Fibroblast of villous mesenchyme (primary cell): ENCODE measurements around the gene SLC9B1. TPM values are rescaled to one million over a fixed set of nuclear protein-coding genes. Genes with fewer than 3 reads are reported as not detected.

Experiments used
- DNase-seq: peaks from one replicate; pipeline ENCODE4 v3.0.0-alpha.2; 2010; ENCODE audit warnings: low read depth
- H3K4me3 ChIP-seq: 2 replicates; pipeline ENCODE4 v1.5.1; 2011; ENCODE audit warnings: low read depth, mild to moderate bottlenecking, low read length
- total RNA-seq: library from RNA; depleted of rRNA; stranded (reverse); fragments of >200 nt; gene quantifications from 2 replicates; pipeline ENCODE4 v1.2.3, GENCODE V29; 2012
- TF ChIP-seq, protein P1 (sequence below): IDR thresholded peaks from 2 replicates; pipeline ENCODE4 v1.5.1; 2012; ENCODE audit warnings: low read depth, mild to moderate bottlenecking, low read length; ENCODE audit not compliant: insufficient read depth

SLC9B1 gene
- total RNA-seq, 1 donor, result 0.43 TPM

DNA sequence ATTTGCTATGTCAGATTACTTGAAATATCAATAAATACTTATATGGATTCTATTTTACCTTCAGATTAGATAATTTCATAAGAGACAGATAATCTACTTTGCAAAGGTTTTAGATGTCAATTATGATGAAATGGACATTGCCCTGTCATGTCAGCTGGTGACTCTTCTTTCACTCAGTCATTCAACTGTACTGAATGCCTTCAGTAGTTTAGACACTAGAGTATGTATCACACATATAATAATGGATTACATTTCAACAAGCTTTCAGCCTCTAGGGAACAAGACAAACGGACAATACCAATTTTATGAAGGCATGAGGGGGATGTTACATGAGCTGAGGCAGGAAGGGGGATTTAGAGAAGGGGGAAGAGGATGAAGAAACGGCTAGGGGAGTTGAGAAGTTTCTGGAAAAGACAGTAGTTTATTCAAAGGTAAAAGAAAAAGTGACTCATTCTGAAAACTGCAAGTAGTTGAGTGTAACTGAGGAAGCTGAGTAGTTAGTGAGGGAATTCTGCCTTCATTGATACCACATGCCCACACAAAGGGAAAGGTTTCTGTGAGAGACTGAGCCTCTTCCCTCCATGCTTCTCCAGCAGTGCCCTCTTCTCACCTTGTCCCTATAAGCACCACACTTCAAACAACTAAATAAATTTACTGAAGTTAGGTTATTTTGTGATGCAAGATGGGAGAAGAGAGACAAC lies 31.4 kb upstream of the SLC9B1 start:
- DNase-seq, result no peak
- TF ChIP-seq, protein P1, sequence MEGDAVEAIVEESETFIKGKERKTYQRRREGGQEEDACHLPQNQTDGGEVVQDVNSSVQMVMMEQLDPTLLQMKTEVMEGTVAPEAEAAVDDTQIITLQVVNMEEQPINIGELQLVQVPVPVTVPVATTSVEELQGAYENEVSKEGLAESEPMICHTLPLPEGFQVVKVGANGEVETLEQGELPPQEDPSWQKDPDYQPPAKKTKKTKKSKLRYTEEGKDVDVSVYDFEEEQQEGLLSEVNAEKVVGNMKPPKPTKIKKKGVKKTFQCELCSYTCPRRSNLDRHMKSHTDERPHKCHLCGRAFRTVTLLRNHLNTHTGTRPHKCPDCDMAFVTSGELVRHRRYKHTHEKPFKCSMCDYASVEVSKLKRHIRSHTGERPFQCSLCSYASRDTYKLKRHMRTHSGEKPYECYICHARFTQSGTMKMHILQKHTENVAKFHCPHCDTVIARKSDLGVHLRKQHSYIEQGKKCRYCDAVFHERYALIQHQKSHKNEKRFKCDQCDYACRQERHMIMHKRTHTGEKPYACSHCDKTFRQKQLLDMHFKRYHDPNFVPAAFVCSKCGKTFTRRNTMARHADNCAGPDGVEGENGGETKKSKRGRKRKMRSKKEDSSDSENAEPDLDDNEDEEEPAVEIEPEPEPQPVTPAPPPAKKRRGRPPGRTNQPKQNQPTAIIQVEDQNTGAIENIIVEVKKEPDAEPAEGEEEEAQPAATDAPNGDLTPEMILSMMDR, result no peak
- no peak overlapping the region for H3K4me3 ChIP-seq

DNA sequence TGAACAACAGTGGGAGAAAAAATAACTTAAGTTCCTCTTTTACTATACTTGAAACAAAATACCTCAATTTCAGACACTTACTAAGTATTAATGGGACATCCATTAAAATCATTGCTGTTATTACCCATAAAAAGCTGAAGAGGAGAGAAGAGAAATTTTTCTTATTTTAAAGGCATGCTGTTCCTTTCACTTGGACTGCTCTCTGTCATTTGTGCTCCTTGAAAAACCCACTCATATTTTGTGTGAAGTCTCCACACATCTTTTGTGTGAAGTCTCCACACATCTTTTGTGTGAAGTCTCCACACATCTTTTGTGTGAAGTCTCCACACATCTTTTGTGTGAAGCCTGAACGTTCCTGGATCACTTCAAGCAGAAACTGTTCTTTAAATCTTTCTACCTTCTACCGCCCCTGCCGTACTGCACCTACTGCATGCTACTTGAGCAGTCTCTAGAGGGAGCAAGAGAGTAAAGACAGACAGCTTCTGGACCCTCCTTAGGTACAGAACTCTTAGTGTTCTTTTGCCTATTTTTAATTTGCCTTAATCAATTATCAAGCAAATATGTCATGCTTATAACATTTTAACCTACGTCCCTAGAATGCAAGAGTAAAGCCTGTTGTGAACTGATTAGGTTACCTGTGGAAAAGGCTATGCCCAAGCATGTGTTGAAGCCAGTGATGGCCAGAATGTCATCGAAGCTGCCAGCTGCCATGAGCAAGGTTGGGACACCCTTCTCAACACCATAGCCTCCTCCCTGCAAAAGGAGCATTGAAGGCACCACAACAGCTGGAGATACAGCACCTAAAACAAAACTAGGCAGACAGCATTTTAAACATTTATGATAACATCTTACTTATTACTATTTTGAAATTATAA lies 27.1 kb upstream of the SLC9B1 start:
- DNase-seq, result peak; percentile 53
- TF ChIP-seq, protein P1, result peak; percentile 89

DNA sequence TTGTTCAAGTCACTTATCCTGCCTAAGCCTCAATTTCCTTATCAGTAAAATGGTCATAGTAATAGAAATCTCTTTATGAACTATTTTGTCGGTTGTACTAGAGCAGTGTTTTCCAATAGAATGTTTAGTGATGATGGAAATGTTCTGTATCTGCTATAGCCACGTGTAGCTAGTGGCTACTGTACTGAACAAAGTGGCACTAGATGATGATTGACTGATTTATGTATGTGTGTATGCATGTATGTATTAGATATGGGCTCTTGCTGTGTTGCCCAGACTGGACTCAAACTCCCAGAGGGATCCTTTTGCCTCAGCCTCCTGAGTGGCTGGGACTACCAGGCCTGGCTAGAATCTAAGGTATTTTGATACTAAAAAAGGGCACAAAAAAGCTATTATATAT lies 24.7 kb upstream of the SLC9B1 start:
- TF ChIP-seq, protein P1, result no peak

More for the DNA sequence above, 27.1 kb upstream of the SLC9B1 start:
- H3K4me3 ChIP-seq, result no peak overlapping the region

DNA sequence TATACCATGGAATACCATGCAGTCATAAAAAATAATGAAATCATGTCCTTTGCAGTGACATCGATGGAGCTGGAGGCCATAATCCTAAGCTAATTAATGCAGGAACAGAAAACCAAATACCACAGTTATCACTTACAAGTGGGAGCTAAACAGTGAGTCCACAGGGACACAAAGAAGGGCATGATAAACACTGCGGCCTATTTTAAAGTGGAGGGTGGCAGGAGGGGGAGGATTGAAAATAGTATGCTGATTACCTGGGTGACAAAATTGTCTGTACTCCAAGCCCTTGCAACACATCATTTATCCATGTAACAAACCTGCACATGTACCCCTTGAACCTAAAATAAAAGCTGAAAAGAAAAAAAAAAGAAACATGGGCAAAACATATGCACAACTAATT lies 16.7 kb upstream of the SLC9B1 start:
- TF ChIP-seq, protein P1, result no peak
- DNase-seq, result no peak
- H3K4me3 ChIP-seq, result no peak overlapping the region

More for the DNA sequence above, 24.7 kb upstream of the SLC9B1 start:
- no peak for DNase-seq
- no peak overlapping the region for H3K4me3 ChIP-seq

DNA sequence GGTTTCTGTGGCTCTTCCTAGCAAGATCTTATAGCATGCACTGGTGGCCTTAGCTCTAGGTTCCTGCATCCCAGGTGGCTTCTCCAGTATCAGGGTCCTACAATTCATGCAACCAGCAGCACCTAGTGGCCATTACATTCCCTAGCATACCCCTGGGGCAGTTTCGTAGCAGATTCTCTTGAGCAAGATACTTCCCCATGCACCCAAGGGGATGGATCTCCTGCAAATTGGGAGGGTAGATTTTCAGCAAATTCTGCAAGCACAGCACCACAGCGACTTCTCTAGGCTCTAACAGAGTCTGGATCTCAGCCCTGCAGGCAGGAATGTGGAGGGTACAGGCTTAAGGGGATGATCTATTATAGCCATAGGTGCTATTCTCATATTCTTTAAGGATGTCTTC lies 13.1 kb upstream of the SLC9B1 start:
- peak; percentile 39 for DNase-seq
- no peak overlapping the region for H3K4me3 ChIP-seq
- TF ChIP-seq, protein P1, result peak; percentile 74

DNA sequence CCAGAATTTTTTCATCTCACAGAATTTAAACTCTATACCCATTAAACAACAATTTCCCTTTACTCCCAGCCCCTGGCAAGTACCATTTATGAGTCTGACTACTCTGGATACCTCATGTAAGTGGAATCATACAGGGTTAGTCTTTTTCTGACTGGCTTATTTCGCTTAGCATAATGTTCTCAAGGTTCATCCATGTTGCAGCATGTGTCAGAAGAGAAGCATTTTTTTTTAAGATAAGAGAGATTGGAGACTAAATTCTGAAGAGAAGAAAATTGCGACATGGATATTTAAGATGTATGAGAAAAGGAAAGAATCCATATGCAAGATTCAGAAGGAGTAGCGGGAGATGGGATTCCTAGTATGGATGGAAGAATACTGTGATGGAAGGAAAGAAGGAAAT lies 11.3 kb upstream of the SLC9B1 start:
- DNase-seq, result no peak
- TF ChIP-seq, protein P1, result no peak
- H3K4me3 ChIP-seq, result no peak overlapping the region
